Stimulated activated CD8-positive, alpha-beta memory T cell treated with anti-CD3 and anti-CD28 coated beads, Interleukin-15, amount 100 ng/mL, for 4 hours (primary cell): ENCODE results near the gene SHOX.

Experiments
- DNase-seq, 2 donors: peaks; one replicate each; pipeline ENCODE4 v3.0.0-alpha.2; 2020; ENCODE audit warnings: low read depth in 2 of 2

The SHOX gene

DNA sequence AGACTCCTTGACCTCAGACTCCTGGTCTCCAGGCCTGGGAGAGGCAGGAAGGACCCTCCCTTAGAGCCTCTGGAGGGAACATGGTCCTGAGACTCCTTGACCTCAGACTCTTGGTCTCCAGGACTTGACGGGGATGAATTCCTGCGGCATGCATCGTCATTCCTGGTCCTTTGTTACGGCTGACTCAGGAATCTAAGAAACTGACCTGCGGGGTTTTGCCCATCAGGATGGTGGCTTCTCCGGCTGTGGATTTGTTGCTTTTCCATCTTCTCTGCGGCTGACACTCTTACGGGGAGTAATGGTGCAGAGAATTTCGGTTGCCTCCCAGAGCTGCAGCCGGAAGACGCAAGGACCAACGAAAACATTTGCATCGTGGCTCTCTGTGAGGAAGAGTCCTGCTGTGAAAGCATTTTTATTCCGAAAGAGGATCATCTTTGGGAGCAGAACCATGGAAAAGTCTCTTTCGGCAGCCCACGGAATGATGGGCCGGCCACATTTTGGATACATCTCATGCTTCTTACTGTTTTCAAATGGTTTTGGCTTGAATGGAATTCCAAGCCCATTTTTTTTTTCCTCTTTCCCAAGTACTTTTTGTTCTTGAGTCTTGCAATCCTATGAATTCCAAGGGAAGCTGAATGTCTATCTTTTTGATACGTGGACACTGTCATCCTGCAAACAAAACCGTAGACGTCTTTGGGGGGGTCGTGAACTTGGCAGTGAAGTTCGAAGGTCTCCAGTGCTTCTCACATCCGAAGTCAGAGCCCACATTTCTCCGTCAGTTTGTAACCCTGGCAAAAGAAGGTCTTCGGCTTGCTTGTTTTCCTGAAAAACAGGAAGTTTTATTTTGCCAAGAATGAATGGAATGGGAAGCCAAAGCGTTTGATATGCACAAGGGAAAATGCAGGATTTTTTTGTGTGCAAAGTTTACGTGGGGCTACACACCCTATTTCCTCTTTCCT, 36.5 kb downstream of the SHOX start:
- DNase-seq: no peak

DNA sequence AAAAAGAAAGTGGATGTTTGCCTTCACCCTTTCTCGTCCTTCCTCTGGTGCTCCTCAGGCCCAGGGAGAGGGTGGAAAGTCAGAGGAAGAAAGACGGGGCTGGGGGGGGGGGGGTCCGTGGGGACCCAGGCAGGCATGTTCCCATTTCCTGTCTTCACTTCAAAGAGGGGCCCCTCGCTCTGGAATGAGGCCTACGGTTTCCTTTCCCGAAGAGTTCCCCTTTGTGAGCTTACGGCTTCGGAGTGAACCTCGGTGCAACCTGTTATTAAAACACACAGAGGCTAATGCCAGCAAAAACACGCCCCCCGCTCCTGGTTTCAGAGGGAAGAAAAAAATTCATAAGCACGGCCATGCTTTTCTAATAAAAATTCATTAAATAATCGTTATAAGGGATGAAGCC, 40.1 kb downstream of the SHOX start:
- no peak for DNase-seq

DNA sequence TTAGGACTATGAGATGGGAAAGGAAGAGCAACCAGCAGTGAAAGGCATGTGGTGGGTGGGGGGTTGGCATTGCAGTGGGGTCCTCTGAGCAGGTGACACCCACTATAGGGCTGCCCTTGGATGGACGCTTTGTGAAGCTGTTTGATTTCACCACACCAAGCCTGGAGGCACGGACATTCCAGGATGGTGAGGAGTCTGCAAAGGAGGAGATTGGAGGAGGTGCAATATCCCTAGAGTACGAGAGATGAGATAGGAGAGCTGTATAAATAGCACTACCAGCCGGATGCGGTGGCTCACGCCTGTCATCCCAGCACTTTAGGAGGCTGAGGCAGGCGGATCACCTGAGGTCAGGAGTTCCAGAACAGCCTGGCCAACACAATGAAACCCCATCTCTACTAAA, 42.3 kb downstream of the SHOX start:
- DNase-seq: no peak

DNA sequence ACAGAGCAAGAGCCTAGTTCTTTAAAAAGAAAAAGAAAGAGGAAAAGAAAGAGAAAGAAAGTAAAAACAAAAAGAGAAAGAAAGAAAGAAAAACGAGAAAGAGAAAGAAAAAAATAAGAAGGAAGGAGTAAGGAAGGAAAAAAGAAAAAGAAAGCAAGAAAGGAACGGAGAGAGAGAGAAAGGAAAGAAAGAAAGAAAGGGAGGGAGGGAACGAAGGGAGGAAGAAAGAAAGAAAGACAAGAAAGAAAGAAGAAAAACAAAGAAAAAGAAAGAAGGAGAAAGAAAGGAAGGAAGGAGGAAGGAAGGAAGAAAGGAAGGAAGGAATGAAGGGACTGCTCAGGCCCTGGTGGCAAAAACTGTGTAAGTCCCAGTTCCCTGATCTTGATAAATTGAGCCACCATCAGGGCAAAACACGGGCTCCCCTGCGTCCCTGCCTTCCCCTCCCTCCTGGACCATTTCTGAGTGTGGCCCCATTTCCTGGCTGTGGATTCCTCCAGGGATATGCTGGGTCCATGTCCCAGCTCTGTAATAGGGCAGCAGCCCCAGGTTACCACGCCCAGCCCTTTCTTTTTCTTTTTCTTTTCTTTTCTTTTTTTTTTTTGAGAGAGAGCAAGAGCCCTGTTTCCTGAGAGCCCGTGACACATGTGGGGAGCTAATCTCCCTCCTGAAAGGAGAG, 44.8 kb downstream of the SHOX start:
- DNase-seq: no peak

DNA sequence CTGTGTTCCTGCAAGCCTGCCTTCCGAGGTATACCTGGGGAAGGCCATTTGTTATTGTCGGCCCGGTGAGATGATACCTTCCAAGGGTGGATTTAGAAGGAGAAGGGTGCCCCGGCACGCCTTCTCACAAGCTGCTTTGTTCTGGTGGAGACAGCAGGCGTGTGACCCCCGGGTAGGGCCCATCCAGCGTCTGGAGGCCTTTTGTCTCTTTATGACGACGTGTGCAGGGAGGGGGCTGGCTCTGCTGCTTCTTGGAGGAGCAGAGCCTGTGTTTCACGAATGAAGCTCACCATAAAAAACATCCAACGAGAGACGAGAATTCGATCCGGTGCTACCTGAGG, 45.3 kb downstream of the SHOX start:
- no peak for DNase-seq

DNA sequence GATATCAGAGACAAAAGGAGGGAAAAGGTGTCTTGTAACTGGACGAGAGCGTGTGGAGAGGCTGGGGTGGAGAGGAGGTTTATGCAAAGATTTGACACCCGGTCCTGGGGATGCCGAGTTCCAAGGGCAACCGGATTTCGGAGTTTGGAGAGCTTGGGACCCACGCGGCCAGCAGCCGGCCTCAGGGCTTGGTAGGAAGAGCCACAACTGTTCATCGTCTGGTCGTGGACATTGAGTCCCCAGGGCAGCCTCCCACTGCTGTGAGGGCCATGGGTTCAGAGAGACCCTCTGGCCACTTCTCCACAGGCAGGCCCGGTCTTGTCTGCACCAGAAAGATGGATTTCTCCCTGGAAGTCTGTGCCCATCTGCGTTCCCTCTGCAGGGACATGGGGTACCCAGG, 46.8 kb downstream of the SHOX start:
- no peak for DNase-seq

DNA sequence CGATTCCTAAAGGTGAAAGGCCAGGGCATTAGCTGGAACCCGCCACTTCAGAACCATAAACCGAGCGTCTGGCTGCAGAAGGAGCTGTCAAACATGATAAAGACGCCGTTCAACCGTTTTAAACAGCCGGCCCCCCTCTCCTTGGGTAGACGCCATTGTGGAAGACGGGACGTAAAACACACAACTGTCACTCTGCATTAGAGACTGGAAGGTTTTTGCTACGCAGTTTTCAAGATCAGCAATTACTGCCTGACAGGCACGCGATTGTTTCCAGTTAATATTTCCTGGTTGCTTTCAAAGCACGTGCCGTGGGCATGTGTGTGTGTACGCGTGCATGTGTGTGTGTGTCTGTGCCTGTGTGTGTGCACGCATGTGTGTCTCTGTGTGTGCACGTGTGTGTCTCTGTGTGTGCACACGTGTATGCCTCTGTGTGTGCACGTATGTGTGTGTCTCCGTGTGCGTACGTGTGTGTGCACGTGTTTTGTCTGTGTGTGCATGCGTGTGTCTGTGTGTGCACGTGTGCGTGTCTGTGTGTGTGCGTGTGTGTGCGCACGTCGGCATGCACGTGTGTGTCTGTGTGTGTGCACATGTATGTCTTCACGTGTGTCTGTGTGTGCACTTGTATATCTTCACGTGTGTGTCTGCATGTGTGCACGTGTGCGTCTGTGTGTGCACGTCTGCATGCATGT, 48.8 kb downstream of the SHOX start:
- DNase-seq: no peak

DNA sequence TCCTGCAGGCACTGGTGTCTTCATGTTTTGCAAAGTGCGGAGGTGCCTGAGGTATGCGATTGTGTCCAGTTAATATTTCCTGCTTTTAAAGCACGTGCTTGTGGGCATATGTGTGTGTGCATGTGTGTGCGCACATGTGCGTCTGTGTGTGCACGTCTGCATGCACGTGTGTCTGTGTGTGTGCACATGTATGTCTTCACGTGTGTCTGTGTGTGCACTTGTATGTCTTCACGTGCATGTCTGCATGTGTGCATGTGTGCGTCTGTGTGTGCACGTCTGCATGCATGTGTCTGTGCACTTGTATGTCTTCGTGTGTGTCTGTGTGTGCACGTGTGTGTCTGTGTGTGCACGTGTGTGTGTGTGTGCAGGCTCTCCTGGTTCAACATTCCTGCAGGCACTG, 49.5 kb downstream of the SHOX start:
- no peak for DNase-seq

DNA sequence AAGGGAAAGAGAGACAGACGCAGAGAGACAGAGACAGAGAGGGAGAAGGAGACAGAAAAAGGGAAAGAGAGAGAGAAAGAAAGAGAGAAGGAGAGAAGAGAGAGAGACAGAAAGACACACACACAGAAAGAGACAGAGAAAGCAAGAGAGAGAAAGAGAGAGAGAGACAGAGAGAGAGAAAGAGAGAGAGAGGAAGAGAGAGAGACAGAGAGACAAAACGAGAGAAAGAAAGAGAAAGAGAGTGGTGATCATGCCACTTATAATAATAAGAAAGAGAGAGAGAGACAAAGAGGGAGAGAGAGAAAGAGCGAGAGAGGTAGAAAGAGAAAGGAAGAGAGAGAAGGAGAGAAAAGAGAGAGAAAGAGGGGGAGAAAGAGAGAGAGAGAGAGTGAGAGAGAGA, 51.4 kb downstream of the SHOX start:
- no peak for DNase-seq

DNA sequence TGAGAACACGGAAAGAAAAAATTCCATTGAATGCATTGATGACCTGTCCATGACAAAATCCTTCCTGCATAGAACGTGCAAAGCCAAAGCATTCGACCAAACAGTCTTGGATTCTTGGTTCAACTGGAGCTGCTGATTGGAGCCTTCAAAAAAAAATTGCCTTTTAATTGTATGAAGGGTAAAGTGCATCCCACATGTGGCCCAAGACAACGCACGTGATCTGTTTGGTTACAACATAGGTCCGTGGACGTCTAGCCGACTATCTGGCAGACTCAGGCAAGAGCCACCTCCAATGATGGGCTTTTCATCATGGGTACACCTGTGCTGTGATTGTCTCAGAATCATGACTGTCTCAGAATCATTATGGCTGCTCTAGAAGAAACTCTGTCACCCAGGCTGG, 52.3 kb downstream of the SHOX start:
- DNase-seq: no peak

DNA sequence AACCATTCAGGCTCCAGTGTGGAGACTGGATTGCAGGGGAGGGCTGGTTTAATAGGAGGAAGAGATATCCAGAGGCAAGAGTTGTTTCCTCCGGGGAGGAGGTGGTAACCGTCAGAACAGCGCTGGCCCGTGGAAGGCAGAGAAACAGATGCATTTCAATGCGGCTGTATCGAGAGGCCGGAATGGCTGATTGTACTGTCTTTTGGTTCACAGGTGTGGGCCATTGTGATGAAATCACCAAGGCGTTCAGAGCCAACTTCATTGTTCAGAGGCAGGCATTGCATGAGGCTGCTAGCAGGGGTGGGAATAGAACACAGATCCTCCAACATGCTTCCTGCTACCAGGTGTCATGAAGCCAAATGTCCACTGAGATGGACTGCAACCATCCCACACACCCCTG, 53.0 kb downstream of the SHOX start:
- DNase-seq: no peak

DNA sequence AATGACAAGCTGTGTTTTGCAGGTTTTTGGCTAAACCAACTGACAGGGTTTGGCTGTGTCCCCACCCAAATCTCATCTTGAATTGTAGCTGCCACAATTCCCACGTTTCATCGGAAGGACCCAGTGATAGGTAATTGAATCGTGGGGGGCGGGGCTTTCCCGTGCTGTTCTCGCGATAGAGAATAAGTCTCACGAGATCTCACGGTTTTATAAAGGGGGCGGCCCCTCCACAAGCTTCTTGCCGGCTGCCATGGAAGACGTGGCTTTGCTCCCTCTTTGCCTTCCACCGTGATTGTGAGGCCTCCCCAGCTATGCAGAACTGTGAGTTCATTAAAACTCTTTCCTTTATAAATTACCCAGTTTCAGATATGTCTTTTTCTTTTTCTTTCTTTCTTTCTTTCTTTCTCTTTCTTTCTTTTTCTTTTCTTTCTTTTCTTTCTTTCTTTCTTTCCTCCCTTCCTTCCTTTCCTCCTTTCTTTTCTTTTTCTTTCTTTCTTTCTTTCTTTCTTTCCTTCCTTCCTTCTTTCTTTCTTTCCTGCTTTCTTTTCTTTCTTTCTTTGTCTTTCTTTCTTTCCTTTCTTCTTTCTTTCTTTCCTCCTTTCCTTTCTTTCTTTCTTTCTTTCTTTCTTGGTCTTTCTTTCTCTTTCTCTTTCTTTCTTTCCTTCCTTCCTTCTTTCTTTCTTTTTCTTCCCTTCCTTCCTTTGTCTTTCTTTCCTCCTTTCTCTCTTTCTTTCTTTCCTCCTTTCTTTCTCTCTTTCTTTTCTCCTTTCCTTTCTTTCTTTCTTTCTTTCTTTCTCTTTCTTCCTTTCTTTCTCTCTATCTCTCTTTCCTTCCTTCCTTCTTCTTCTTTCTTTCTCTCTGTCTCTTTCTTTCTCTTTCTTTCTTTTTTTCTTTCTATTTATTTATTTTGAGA, 54.8 kb downstream of the SHOX start:
- no peak for DNase-seq

DNA sequence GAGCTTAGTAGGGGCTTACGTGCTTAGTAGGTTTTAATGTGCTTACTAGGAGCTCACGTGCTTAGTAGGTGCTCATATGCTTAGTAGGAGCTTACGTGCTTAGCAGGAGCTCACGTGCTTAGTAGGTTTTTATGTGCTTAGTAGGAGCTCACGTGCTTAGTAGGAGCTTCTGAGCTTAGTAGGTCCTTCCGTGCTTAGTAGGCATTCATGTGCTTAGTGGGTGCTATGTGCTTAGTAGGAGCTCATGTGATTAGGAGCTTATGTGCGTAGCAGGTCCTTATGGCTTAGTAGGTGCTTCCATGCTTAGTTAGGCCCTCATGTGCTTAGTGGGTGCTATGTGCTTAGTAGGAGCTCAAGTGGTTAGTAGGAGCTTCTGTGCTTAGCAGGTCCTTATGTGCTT, 59.4 kb downstream of the SHOX start:
- no peak for DNase-seq

DNA sequence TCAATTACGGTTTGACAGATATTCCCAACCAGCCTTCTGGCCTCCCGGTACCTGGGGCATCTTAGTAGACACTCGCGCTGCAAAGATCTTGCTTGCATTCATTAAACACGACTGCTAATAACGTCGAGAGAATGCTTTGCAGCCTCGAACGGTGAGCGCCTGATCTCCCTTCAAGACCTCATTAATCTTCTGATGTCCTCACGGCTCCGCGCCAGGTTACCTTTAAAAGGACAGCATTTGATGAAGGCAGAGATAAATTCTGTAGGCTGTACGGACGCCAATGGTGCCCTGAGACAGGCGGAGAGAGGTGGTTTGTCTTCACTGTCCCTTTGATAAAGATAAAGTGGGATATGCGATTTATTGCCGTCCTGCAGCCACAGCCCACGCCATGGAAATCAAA, 64.2 kb downstream of the SHOX start:
- DNase-seq: no peak

DNA sequence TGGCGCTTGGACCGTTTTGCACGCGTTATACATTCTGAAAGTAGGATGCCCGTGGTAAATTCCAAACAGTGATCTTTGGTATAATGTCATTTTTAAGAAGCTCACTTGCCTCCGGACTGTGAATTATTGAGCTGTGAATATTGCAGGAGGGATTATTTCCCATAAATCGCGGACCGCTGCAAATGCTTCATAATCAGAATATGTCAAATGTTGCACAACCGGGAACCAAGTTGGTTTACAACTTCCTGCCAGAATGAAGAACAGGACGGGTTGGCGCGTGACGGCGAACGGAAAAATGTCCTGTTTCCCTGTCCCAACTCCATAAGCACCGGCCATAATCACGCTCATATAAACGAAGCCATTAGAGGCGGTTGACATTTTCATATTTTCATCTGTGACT, 67.6 kb downstream of the SHOX start:
- DNase-seq: no peak

DNA sequence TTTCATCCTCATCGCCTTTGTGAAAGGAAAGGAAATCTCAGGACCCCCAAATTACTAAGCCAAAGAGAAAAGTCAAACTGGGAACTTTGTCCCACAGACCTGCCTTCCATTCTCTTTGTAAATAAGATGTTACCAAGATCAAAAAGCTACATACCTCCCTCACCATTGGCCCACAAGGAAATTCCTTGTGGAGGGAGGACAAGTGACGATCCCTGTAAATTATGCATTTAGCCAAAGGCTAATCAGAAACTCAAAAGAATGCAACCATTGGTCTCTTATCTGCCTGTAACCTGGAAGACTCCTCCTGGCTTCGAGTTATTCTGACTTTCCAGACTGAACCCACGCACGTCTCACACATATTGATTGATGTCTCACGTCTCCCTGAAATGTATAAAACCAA, 70.3 kb downstream of the SHOX start:
- DNase-seq: no peak

DNA sequence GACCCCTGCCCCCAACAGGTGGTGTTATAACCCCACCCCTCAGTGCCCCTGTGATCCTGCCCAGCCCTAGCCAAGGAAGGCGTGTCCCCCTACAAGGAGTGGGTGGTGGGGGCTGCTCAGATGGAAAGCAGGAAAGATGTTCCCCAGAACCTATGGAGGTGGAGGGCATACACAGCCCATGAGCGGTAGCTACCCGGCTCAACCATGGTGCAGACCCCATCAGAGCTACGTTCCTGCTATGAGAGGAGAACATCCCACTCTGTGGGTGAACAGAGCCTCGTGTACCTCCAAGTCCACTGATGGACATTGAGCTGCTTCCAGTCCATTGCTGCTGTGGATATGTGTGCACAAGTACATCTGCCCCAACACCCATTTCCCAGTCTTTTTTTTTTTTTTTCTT, 71.1 kb downstream of the SHOX start:
- DNase-seq: no peak

DNA sequence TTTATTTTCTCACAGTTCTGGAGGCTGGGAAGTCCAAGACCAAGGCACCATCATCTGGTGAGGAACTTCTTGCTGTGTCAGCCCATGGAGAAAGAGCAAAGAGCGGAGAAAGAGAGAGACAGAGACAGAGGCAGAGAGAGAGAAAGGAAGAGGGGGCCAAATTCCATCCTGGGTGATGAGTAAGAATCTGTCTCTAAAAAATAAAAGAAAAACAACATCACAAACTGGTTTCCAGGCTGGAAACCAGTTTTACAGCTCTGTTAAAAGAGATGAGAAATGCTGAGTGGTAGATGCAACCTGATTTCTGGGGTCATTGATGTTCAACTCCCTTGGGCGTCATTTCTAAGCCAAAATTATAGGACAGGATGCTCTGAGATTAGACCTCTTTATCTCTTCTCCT, 72.9 kb downstream of the SHOX start:
- no peak for DNase-seq

DNA sequence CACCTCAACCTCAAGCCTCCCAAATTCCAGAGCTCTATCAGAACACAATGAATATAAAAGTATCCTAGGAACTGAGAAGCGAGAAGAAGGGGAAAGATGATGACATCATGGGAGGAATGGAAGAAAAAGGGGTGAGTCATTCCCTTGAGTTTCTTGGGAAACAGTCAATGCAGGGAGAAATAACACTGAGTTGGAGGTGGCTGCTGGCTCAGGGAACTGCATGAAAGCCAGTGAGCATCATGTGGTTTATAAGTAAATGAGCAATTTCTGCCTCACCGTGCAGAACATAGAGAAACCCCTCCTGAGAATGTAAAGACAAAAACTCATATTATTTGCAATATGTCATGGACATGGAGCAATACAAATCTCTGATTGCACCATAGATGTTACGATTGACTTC, 73.3 kb downstream of the SHOX start:
- DNase-seq: no peak
